ENCODE measurements around the gene CPM. TPM values are rescaled to one million over a fixed set of nuclear protein-coding genes. Genes with fewer than 3 reads are reported as not detected.

Gene CPM
- polyA plus RNA-seq, 6 donors from 2014 or later: 3.2 to 26.0 (median 7.0) TPM

DNA sequence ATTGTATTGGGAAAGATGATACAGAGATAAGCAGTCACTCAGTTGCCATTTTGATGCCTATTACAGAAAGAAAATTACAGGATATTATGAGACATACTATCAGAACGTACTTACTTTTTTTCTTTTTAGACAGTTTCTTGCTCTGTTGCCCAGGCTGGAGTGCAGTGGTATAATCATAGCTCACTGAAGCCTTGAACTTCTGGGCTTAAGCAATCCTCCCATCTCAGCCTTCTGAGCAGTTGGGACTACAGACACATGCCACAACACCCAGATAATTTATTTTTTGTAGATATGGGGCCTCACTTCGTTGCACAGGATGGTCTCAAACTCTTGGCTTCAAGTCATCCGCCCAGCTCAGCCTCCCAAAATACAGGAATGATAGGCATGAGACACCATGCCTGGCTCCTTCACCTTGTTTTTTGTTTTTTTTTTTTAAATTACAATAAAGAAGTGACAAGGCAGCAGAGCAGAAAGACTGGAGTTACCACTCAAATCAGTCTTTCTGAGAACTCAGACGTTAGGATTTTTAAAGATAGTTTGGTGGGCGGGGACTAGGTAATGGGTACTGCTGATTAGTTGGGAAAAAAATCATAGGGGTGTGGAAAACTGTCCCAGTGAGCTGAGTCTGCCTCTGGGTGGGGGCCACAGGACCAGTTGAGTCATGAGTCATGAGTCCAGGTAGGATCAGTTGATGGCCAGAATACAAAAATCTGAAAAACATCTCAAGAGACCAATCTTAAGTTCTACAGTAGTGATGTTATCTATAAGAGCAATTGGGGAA lies 11.5 kb upstream of the CPM start:
- H3K4me1 Mint-ChIP-seq: peaks cover 0 to 10% (median 0%) of the 10 kb centered on the region in 3 donors
- H3K9me3 Mint-ChIP-seq: no peaks in the 10 kb centered on the region
- H3K27me3 Mint-ChIP-seq: no peaks in the 10 kb centered on the region
- ATAC-seq (ENCODE audit: low read depth in 2 of 2) (no peak), DNase-seq (no peak)
- H3K36me3 Mint-ChIP-seq: no peaks in the 10 kb centered on the region
- H3K27ac Mint-ChIP-seq: peak overlapping the region in 1 of 6 donors; percentile 58
- H3K4me3 Mint-ChIP-seq: no peak overlapping the region

GRCh38 chr12:68943848-68944247 lies 10.9 kb upstream of the CPM start:
- Mint-ChIP-seq H3K36me3 (no peaks in the 10 kb centered on the region), H3K4me3 (no peak overlapping the region), H3K9me3 (no peaks in the 10 kb centered on the region), H3K27ac (no peak overlapping the region), H3K4me1 (peaks cover 0 to 10% (median 0%) of the 10 kb centered on the region in 3 donors), H3K27me3 (no peaks in the 10 kb centered on the region)
- ATAC-seq (ENCODE audit: low read depth in 2 of 2): no peak
- no peak for DNase-seq

DNA sequence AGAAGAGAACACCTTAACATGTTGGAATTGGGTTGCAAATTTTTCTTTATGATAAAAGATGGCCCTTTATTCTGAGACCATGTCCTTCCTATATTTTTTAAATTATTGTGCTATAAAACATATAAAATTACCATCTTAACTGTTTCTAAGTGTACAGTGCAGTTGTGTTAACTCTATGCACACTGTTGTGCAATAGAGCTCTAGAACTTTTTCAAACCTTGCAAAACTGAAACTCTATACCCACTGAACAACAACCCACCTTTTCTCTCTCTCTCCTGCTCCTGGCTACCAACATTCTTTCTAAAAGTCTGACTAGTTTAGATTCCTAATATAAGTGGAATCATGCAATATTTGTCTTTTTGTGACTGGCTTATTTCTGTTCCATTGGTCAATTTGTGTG lies 7.8 kb upstream of the CPM start:
- Mint-ChIP-seq H3K27ac (no peak overlapping the region), H3K4me1 (peaks cover 0 to 10% (median 0%) of the 10 kb centered on the region in 3 donors), H3K27me3 (no peaks in the 10 kb centered on the region), H3K9me3 (no peaks in the 10 kb centered on the region), H3K36me3 (no peaks in the 10 kb centered on the region), H3K4me3 (no peak overlapping the region)
- DNase-seq: no peak
- no peak for ATAC-seq (ENCODE audit: low read depth in 2 of 2)

GRCh38 chr12:68939505-68939904 lies 6.5 kb upstream of the CPM start:
- no peak overlapping the region for H3K4me3 Mint-ChIP-seq
- no peak overlapping the region for H3K27ac Mint-ChIP-seq
- H3K36me3 Mint-ChIP-seq: no peaks in the 10 kb centered on the region
- DNase-seq (no peak), ATAC-seq (ENCODE audit: low read depth in 2 of 2) (no peak)
- peaks cover 0 to 1% (median 0%) of the 10 kb centered on the region in 3 donors for H3K4me1 Mint-ChIP-seq
- no peaks in the 10 kb centered on the region for H3K27me3 Mint-ChIP-seq
- peaks cover 0 to 1% (median 0%) of the 10 kb centered on the region in 7 donors for H3K9me3 Mint-ChIP-seq

DNA sequence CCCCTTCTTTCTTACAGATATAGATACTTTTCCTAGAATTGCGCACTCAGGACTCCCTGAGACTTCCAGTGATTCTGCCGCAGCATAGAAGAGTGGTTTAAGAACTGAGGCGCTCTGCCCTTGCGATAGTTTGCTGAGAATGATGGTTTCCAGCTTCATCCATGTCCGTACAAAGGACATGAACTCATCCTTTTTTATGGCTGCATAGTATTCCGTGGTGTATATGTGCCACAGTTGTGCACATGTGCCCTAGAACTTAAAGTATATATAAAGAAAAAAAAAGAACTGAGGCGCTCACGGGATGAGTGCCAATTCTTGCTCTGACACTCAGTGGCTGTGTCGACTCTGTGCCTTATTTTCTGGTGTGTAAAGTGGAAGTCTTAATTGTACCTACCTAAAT lies 1.4 kb upstream of the CPM start:
- peaks cover 8 to 20% (median 8%) of the 10 kb centered on the region in 3 donors for H3K4me1 Mint-ChIP-seq
- ATAC-seq (ENCODE audit: low read depth in 2 of 2): no peak

DNA sequence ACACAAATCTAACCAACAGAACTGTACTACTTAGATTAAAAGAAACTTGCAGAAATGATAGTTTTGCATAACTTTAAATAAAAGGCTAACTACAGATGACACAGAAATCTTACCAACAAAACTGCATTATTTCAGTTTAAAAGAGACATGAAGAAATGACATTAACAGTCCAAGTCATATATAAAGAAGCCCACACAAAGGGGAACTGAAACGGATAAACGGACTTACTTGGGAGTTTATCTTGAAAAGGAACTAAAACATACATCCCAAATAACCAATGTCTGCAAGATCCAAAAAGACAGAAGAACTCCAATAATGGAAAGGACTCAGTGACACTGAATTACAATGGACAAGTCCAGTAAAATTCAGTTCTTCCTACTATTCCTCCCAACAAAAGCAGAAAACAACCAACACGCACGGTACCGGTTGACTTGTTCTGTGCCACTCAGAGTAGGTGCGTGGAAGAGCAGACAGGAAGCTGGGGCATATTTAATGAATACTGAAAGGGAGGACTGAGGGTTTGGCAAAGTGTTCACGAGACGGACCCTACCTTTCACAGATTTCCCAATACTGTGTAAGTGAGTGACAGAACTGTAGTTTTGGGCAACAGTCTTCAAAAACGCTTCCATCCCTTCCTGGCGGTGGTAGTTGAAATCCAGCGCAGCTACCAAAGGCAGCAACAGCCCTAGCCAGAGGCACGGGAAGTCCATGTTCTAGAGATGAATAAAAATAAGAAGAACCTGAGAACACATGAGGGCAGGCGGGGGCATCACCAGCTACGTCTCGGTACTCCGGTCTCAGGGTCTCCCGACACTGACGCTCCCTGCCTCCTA lies 627 bp downstream of the CPM start:
- Mint-ChIP-seq H3K27me3 (no peaks in the 10 kb centered on the region), H3K36me3 (no peaks in the 10 kb centered on the region), H3K9me3 (peaks cover 0 to 4% (median 0%) of the 10 kb centered on the region in 7 donors), H3K4me1 (peaks cover 8 to 20% (median 8%) of the 10 kb centered on the region in 3 donors), H3K27ac (peak overlapping the region in 5 of 6 donors; percentile 3 to 90 (median 78)), H3K4me3 (peak overlapping the region; percentile 85 to 96 (median 90))
- ATAC-seq (ENCODE audit: low read depth in 2 of 2) (peak; percentile 47 to 51), DNase-seq (peak; percentile 53)

More for the DNA sequence above, 1.4 kb upstream of the CPM start:
- Mint-ChIP-seq H3K4me3 (peak overlapping the region in 4 of 8 donors; percentile 48 to 86 (median 76)), H3K27me3 (no peaks in the 10 kb centered on the region), H3K36me3 (no peaks in the 10 kb centered on the region), H3K27ac (no peak overlapping the region), H3K9me3 (peaks cover 0 to 4% (median 0%) of the 10 kb centered on the region in 7 donors)
- DNase-seq: no peak

- Mint-ChIP-seq H3K4me1 (peaks cover 8 to 20% (median 8%) of the 10 kb centered on the region in 3 donors), H3K27me3 (no peaks in the 10 kb centered on the region), H3K4me3 (no peak overlapping the region), H3K9me3 (peaks cover 0 to 4% (median 0%) of the 10 kb centered on the region in 7 donors), H3K36me3 (no peaks in the 10 kb centered on the region), H3K27ac (no peak overlapping the region)
- DNase-seq (no peak), ATAC-seq (ENCODE audit: low read depth in 2 of 2) (no peak)
Measured at GRCh38 chr12:68930178-68930577, 2.8 kb downstream of the CPM start.

DNA sequence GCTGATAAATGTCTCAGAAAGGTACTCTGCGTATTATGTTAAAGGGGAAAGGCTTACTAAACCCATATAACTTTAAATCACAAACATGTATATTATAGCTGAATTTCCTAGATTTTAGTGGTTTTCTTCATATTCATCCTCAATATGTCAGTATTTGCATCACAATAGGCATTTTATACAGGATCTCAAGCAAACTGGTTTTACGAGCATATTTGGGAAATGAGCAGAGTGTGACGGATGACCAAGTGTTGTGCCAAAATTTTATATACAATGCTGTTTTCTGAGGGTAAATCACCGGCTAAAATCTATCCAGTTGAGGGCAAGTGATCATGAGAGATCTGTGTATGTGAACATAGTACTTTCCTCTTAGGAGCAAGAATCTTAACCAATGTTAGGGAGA lies 8.4 kb downstream of the CPM start:
- no peaks in the 10 kb centered on the region for H3K27me3 Mint-ChIP-seq
- H3K4me1 Mint-ChIP-seq: no peaks in the 10 kb centered on the region
- H3K36me3 Mint-ChIP-seq: no peaks in the 10 kb centered on the region
- H3K9me3 Mint-ChIP-seq: no peaks in the 10 kb centered on the region
- ATAC-seq (ENCODE audit: low read depth in 2 of 2) (no peak), DNase-seq (no peak)
- no peak overlapping the region for H3K27ac Mint-ChIP-seq
- H3K4me3 Mint-ChIP-seq: no peak overlapping the region

- Mint-ChIP-seq H3K36me3 (no peaks in the 10 kb centered on the region), H3K27me3 (no peaks in the 10 kb centered on the region), H3K4me1 (peaks cover 0 to 5% (median 0%) of the 10 kb centered on the region in 3 donors), H3K9me3 (no peaks in the 10 kb centered on the region), H3K27ac (no peak overlapping the region), H3K4me3 (no peak overlapping the region)
- ATAC-seq (ENCODE audit: low read depth in 2 of 2) (no peak), DNase-seq (no peak)
Measured at GRCh38 chr12:68919581-68920239, 13.3 kb downstream of the CPM start.

DNA sequence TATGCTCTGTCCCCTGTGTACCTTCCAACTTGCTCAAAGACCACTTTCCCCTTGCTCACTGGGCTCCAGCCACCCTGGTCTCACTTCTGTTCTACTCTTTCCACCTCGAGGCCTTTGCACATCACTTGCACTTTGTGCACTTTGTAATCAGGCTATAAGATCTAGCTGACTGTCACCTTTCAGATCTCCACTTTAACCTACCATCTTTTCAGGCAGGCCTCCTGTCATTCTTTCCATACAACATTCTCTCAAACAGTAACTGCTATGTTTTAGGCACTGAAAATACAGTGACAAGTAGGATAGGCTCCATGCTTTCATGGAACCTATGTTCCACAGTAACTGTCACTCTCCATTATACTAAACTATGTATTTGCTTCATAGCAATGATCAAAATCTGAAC lies 14.0 kb downstream of the CPM start:
- no peak overlapping the region for H3K27ac Mint-ChIP-seq
- H3K9me3 Mint-ChIP-seq: no peaks in the 10 kb centered on the region
- no peaks in the 10 kb centered on the region for H3K27me3 Mint-ChIP-seq
- DNase-seq (no peak), ATAC-seq (ENCODE audit: low read depth in 2 of 2) (no peak)
- peaks cover 0 to 5% (median 0%) of the 10 kb centered on the region in 3 donors for H3K4me1 Mint-ChIP-seq
- no peaks in the 10 kb centered on the region for H3K36me3 Mint-ChIP-seq
- no peak overlapping the region for H3K4me3 Mint-ChIP-seq

DNA sequence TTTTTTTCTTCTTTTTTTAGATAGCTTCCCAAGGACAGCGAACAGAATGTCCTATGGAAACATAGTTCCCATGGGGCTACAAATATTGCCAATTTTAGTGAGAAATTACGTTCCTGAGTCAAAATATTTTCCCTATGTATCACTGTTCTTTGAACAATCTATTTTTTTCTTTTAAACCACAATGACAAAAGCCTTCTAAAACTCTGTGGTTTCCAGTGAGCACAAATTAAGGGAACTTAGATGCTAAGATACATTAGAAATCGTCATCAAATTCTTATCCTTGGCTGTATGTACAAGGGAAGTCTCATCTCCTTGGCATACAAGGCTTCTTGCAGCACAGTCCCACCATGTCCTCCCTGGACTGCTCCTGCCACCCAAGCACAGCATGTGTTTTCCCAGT lies 17.9 kb downstream of the CPM start:
- no peaks in the 10 kb centered on the region for H3K27me3 Mint-ChIP-seq
- no peaks in the 10 kb centered on the region for H3K36me3 Mint-ChIP-seq
- DNase-seq: no peak
- H3K9me3 Mint-ChIP-seq: no peaks in the 10 kb centered on the region
- no peak for ATAC-seq (ENCODE audit: low read depth in 2 of 2)
- peaks cover 0 to 5% (median 0%) of the 10 kb centered on the region in 3 donors for H3K4me1 Mint-ChIP-seq
- H3K27ac Mint-ChIP-seq: peak overlapping the region in 1 of 6 donors; percentile 73
- H3K4me3 Mint-ChIP-seq: no peak overlapping the region

DNA sequence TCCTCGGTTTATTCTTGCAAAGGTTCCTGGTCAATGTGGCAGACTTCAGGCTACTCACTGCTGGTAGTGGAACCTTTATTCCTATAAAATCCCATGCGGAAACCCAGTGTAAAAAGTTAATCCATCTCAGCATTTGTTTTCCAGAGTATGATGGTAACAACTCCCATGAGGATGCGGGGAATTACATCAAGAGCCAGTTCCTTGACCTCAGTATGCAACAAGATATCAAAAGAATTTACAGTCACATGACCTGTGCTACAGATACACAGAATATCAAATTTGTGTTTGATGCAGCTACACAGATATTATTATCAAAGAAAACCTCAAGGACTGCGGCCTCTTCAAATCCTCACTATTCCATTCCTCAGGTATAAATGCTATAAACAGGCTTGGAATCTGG lies 19.3 kb downstream of the CPM start:
- no peaks in the 10 kb centered on the region for H3K27me3 Mint-ChIP-seq
- H3K36me3 Mint-ChIP-seq: no peaks in the 10 kb centered on the region
- H3K4me1 Mint-ChIP-seq: peaks cover 0 to 5% (median 0%) of the 10 kb centered on the region in 3 donors
- DNase-seq (no peak), ATAC-seq (ENCODE audit: low read depth in 2 of 2) (no peak)
- no peaks in the 10 kb centered on the region for H3K9me3 Mint-ChIP-seq
- no peak overlapping the region for H3K4me3 Mint-ChIP-seq
- H3K27ac Mint-ChIP-seq: no peak overlapping the region

DNA sequence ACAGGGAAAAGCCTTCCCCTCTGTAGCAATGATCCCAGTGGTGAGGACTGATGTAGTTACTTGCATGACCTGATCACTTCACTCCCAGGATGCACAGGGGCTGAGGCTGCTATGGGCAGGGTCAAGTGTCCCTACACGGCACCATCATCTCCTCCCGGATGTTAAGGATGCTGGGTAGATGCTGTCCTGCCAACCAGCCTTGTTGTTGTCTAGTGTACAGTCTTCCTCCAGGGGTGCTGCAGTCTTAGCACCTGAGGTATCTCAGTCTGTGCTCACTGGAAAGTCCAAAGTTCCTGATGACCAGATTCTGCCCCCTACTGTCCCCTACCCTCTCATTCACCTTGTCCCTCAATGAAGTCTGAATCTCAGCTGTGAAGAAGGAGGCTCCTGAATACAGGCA lies 20.1 kb downstream of the CPM start:
- Mint-ChIP-seq H3K4me3 (no peak overlapping the region), H3K4me1 (peaks cover 0 to 5% (median 0%) of the 10 kb centered on the region in 3 donors), H3K27ac (no peak overlapping the region), H3K9me3 (no peaks in the 10 kb centered on the region), H3K27me3 (no peaks in the 10 kb centered on the region), H3K36me3 (no peaks in the 10 kb centered on the region)
- ATAC-seq (ENCODE audit: low read depth in 2 of 2): no peak
- DNase-seq: no peak

All from naive B cell (primary cell).